ENCODE results near the gene RHBG.

RHBG gene

DNA sequence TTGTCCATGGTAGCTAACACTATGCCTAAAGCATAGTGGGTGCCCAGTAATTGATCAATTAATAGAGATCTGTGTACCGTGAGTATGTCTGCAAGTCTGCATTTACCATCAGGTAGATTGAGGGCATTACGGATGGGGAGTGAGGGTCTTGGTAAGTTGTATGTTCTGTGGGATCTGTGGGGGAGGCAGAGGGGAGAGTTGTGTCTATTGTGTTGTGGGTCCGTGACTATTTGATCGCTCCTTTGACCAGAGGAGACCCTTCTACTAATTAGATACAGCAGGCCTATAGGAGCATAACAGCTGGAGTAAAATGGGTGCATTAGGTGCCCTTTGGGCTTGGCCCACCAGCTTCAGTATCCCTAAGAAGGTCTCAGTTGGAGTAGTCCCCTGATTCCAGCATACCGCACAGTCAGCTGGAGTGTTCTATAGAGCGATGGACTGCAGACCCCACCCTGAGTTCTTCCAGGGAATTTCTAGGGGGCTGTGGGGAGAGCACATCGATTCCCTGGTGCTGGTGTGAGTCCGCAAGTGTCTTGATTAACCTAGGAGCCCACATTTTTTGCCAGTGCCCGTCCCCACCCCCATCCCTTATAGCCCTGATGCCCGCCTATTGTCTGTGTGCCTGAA lies 55.9 kb downstream of the RHBG start:
- DNase-seq (ENCODE audit: low read depth, low spot score), result no peak

DNA sequence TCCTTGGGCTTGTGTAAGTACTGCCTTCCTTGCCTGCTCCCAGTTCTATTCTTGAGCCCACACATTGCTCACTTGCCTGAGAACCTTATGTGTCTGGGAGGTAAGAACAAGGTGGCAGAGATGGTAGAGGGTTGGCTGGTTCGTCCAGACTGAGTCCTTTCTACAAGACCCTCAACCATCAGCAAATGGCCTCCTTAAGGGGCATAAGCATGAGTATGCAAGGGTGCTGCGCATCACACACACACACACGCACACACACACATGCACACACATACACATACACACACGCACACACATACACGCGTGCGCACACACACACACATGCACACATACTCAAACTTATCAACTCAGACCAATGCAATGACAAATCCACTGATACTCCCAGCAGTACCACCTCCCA lies 56.9 kb downstream of the RHBG start:
- no peak for DNase-seq (ENCODE audit: low read depth, low spot score)

DNA sequence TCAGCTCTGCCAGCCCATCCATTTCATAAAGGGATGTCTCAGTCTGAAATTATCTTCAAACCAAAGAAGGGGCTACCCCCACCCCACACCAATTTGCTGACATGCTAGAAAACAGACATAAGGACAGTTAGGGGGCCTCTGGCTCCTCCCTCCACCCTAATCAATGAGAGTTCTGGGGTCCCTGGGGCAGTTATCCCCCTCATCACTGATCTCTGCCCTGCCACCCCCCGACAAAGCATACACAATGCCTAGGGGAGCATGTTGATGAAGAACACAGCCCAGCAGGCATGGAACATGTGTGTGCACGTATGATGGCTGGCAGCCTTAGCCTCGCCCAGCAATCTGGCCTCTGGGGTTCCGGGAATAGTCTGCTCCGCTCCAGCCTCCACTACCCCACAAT lies 58.9 kb downstream of the RHBG start:
- DNase-seq (ENCODE audit: low read depth, low spot score), result no peak

DNA sequence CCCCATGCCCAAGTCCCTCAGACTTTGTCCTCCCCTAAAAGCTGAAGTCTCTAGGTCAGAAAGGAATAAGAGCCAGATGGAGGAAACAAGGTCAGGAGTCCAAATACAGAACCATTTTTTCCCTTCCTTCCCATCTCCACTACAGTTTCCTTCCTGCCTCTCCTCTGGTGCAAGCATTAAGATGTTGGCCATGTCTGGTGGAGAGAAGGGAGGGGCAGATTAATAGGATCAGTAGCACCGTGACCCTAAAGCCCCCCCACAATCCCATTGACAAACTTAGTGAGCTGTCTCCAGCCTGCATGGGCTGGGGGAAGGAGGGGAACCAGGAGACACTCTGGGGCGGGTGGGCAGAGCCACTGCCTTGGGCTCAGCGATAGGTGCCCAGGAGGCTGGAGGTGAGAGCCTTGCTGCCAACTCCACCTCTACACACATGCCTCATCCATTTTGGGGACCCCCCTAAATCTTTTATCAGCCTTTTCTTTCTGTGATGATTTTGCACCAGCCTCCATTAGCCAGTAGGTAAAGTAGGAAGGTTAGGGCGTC lies 59.8 kb downstream of the RHBG start:
- DNase-seq (ENCODE audit: low read depth, low spot score), result no peak

DNA sequence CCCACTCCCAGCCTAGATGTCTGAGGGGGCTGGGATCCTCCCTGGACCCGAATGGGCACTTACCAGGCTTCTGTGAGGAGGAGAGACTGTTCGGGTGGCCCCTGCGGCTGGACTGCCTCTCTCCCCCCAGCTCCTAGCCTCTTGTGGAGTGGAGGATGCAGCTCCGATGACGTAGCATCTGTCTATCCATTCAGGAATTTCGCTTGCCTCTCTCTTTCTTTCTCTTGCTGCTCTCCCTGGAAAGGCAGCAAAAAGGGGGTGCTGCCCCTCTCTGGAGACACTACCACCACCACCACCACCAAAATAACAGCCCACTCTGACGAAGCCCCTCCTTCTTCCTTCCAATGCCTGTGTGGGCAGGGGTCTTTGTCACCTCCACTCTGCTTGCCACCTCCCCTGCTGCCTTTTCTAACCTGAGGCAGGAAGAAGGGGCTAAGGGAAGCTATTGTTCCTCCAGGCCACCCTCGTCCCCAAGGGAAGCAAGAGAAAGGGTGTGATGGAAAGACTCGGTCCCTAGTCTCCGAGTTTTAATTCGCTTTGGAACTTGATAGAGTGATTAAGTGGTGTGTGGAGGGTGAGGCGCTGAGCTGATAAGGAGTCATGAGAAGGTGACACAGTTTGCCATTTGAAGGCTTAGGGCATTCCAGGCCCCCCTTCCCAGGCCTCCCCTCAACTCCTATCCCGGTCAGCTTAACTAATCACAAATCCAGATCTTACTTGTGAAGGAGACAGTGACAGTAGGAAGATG lies 60.5 kb downstream of the RHBG start:
- DNase-seq (ENCODE audit: low read depth, low spot score), result no peak

DNA sequence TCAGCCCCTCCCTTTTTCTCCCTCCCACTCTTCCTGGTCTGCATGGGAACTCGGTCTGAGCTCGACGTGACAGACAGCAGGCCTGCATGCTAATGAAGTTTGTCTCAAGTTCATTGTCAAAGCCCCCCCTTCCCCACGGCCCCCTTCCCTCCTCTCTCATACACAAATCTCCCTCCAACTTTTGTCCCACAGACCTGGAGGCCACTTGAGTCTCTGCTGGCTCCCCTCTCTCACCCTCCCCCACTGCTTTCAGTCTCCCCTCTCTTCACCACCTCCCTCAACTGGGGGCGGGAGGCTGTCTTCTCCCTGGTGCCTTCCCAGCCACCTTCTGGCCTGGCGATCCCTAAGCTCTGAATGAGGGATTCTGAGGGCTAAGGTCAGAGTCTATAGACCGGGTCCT lies 61.3 kb downstream of the RHBG start:
- no peak for DNase-seq (ENCODE audit: low read depth, low spot score)

DNA sequence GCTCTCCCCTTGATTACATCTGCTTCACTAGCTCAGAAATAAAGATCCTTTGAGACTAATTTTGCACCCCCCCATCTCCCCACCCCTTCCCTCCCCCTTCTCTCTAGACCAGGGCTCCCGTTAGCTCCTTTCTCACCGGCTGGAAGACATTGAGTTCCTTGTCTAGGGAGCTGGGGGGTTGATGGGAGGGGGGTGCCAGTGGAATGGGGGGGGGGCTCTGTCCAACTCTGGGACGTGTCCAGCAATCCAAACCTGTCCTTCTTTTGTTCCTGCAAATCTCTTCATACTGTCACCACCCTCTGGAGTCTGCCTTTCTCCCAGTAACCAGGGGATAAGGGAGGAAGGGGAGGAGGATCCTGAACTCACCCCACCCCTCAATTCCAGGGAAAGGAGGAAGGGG lies 61.9 kb downstream of the RHBG start:
- no peak for DNase-seq (ENCODE audit: low read depth, low spot score)

DNA sequence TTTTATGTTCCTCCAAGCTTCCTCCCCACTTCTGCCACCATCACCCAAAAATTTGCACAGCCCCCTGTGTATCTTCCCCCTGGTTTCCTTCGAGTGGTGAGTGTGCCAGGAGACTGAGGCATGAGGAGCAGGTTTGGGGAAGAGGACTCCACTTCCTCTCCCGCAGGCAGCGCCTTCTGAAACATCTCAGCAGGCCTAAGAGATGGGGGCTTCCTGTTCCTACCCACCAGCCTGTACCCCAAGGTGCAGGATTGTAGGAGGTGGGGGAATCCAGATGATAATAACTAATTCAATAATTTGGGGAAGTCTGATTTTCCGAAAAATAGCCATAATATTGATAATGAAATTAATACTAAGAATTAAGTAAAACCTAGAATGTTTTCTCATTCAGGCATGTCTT lies 62.4 kb downstream of the RHBG start:
- DNase-seq (ENCODE audit: low read depth, low spot score), result no peak

DNA sequence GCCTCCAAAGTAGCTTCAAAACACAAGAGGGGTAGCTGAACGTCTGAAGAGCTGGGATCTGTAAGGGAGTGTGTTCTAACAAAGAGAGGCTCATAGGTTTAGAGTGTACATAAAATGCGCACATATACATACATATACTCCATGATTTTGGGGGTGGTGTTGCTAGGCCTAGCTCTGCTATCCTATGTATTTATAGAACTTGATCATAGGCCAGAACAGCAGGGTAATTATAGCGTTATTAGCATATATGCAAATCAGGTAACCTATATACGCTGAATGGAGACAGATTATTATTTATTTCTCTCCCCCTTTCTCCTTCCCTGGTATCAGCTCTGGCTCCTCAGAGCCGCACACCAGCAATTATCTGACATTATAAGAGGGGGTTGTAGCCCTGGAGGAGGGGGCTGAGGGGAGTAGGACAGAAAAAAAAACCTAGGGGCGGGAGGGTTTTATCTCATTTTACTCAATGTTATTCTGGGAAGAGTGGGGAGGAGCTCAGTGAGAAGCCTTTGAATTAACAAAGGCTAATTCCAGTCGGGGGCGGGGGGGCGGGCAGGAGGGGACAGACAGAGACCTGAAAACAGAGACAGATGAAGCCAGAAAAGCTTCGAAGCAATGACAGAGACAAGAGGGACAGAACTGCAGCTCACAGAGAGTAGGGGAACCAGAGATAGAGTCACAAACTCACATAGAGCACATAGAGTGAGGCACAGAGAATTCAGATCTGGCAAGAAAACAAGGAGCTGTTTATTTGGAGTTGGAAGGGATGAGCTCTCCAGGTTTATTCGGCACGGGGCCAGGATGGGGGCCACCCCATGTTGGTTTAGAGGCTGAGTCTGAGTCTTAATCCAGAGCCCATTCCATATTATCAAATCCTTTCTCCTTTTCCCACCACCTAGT lies 63.0 kb downstream of the RHBG start:
- DNase-seq (ENCODE audit: low read depth, low spot score), result no peak

DNA sequence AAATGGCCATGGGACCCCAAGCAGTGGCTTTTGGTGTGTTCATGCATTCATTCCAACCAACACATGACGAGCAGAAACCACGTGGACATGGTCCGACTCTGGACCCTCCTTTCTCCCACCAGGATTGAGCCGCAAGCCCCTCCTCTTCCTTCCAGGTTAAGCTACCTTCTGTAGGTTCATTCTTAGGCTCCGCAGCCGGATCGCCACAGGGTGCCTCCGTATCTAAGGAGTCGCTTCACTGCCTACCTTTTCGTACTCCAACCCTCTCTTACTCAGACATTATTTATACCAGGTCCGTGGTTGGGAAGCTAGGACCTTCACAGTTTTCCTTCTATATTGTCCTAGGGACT lies 63.6 kb downstream of the RHBG start:
- no peak for DNase-seq (ENCODE audit: low read depth, low spot score)

DNA sequence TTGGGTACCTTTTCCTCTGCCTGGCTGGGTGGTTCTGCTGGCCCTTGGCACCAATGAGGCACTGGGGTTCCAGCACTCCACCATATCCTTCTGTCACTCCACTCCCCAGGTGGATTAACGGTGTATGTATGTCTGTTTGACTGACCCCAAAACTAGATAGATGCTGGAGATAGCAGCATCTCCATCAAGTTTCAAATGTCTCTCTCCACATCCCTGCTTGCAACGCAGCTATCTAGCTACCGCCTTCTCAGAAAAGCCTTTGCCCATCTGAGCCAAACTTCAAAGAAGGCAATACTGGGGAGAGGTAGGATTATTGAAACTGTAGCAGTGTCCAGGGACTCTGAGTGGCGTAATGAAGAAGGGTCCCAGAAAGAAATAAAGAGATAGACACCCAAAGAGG lies 64.0 kb downstream of the RHBG start:
- no peak for DNase-seq (ENCODE audit: low read depth, low spot score)

DNA sequence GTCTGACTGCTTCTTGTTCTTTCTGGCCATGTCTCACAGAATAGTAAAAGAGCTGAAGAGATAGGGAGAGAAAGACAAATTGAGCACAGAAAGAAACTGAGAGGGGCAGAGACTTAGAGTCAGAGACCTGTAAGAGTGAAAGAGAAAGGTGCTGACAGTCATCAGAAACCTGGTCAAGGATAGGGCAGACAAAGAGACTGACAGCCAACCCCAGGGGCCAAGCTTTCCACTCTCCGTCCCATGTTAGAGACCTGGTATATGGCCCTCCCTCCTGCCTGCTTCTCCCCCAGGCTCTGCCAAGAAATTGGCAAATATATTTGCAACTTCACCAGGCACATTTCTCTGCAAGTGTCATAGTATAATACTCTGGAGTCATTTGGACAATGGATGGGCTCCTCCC lies 64.6 kb downstream of the RHBG start:
- no peak for DNase-seq (ENCODE audit: low read depth, low spot score)

All from iPS DF 19.7 (cell line).